ENCODE data around the gene BEST1.

BEST1 gene

GRCh38 chr11:61952882-61953281 lies 2.7 kb downstream of the BEST1 start:
- TF ChIP-seq CREB1 (IDR thresholded peaks at IDR 0.05; ENCODE audit: low read depth) (no peak), REST (IDR thresholded peaks at IDR 0.05; ENCODE audit: low read depth) (no peak), ZBTB7A (IDR thresholded peaks at IDR 0.05; ENCODE audit: low read depth) (no peak), TCF12 (IDR thresholded peaks at IDR 0.05; ENCODE audit: low read depth) (no peak), YY1 (IDR thresholded peaks at IDR 0.05; ENCODE audit: low read depth) (no peak), RAD21 (IDR thresholded peaks at IDR 0.05; ENCODE audit: low read depth) (no peak), MAX (IDR thresholded peaks at IDR 0.05) (no peak), EGR1 (IDR thresholded peaks at IDR 0.05) (no peak)

GRCh38 chr11:61954106-61954850 lies 4.1 kb downstream of the BEST1 start:
- TF ChIP-seq TCF12 (IDR thresholded peaks at IDR 0.05; ENCODE audit: low read depth) (no peak), RAD21 (IDR thresholded peaks at IDR 0.05; ENCODE audit: low read depth) (no peak), TEAD4 (IDR thresholded peaks at IDR 0.05) (no peak), CEBPB (IDR thresholded peaks at IDR 0.05) (no peak), YY1 (IDR thresholded peaks at IDR 0.05; ENCODE audit: low read depth) (no peak), MAX (IDR thresholded peaks at IDR 0.05) (no peak)

- TF ChIP-seq EP300 (IDR thresholded peaks at IDR 0.05; ENCODE audit: borderline replicate concordance) (no peak), USF1 (IDR thresholded peaks at IDR 0.05) (no peak), TCF12 (IDR thresholded peaks at IDR 0.05; ENCODE audit: low read depth) (no peak), FOXM1 (IDR thresholded peaks at IDR 0.05; ENCODE audit: borderline replicate concordance, low read depth) (no peak), TEAD4 (IDR thresholded peaks at IDR 0.05) (no peak), ZBTB7A (IDR thresholded peaks at IDR 0.05; ENCODE audit: low read depth) (no peak), EGR1 (IDR thresholded peaks at IDR 0.05) (no peak), CEBPB (IDR thresholded peaks at IDR 0.05) (no peak), YY1 (IDR thresholded peaks at IDR 0.05; ENCODE audit: low read depth) (no peak), MAX (IDR thresholded peaks at IDR 0.05) (no peak), CREB1 (IDR thresholded peaks at IDR 0.05; ENCODE audit: low read depth) (no peak), NFIC (IDR thresholded peaks at IDR 0.05) (no peak), TAF1 (IDR thresholded peaks at IDR 0.05; ENCODE audit: low read depth) (no peak), REST (IDR thresholded peaks at IDR 0.05; ENCODE audit: low read depth) (no peak)
Observed at GRCh38 chr11:61954851-61955421, 4.8 kb downstream of the BEST1 start.

GRCh38 chr11:61955422-61956135 lies 5.4 kb downstream of the BEST1 start:
- no peak for TF ChIP-seq CEBPB (IDR thresholded peaks at IDR 0.05)
- no peak for TF ChIP-seq REST (IDR thresholded peaks at IDR 0.05; ENCODE audit: low read depth)
